ENCODE results near the gene DPEP3. TPM values are rescaled to one million over a fixed set of nuclear protein-coding genes. Genes with fewer than 3 reads are reported as not detected.

DPEP3 gene
- total RNA-seq, 1 donor from 2014 or later: not detected

DNA sequence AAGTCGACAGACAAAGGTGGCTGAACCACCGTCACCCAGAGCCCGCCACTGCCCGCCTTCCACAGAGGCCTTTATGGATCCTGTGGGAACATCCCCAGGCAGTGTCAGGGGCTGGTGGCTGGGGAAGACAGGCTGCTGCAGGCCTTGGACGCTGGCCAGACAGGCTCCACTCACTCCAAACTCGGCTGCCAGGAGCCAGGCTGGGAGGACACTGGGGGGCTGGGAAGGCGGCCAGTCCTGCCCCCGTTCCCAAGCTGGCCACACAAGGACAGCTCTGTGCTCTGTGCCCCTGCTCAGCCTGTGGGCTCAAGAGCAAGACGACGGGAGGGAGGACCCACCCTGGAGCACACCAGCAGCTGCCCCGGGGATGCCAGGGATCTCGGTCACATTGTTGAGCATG is 28.8 kb downstream of the DPEP3 start:
- no peak overlapping the region for H3K27ac Mint-ChIP-seq
- DNase-seq (ENCODE audit: extremely low spot score, unreplicated experiment): no peak
- no peaks in the 10 kb centered on the region for H3K9me3 Mint-ChIP-seq
- TF ChIP-seq, protein P1, sequence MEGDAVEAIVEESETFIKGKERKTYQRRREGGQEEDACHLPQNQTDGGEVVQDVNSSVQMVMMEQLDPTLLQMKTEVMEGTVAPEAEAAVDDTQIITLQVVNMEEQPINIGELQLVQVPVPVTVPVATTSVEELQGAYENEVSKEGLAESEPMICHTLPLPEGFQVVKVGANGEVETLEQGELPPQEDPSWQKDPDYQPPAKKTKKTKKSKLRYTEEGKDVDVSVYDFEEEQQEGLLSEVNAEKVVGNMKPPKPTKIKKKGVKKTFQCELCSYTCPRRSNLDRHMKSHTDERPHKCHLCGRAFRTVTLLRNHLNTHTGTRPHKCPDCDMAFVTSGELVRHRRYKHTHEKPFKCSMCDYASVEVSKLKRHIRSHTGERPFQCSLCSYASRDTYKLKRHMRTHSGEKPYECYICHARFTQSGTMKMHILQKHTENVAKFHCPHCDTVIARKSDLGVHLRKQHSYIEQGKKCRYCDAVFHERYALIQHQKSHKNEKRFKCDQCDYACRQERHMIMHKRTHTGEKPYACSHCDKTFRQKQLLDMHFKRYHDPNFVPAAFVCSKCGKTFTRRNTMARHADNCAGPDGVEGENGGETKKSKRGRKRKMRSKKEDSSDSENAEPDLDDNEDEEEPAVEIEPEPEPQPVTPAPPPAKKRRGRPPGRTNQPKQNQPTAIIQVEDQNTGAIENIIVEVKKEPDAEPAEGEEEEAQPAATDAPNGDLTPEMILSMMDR (conservative IDR thresholded peaks at IDR 0.05): no peak
- H3K27me3 Mint-ChIP-seq: no peaks in the 10 kb centered on the region
- H3K4me1 Mint-ChIP-seq (ENCODE audit: unreplicated experiment): no peaks in the 10 kb centered on the region
- H3K4me3 Mint-ChIP-seq: no peak overlapping the region
- no peaks in the 10 kb centered on the region for H3K36me3 Mint-ChIP-seq

DNA sequence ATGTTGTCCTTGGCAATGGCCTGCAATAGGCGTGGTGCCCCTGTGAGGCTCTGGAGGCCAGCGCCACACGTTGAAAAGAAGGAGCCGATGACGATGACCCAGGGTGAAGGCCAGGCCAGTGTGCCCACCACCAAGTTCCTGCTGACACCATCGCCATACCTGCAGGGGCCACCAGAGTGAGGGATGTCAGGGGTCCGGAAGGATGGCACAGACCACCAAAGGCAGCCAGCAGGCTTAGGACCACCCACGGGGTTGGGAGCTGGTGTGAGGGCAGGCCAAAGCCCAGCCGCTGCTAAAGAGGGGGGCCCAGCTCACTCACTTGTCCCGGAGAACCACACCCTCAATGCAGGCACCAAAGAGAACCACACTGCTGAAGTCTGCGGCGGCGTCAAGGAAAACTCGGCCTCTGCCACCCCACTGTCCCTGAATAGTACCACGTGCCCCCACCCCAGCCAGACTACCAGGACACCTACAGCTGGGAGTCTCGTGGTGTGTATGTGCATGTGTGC is 29.9 kb downstream of the DPEP3 start:
- DNase-seq (ENCODE audit: extremely low spot score, unreplicated experiment): no peak
- H3K36me3 Mint-ChIP-seq: no peaks in the 10 kb centered on the region
- TF ChIP-seq, protein P1 (conservative IDR thresholded peaks at IDR 0.05): no peak
- no peak overlapping the region for H3K27ac Mint-ChIP-seq
- no peak overlapping the region for H3K4me3 Mint-ChIP-seq
- no peaks in the 10 kb centered on the region for H3K9me3 Mint-ChIP-seq
- no peaks in the 10 kb centered on the region for H3K27me3 Mint-ChIP-seq
- no peaks in the 10 kb centered on the region for H3K4me1 Mint-ChIP-seq (ENCODE audit: unreplicated experiment)

DNA sequence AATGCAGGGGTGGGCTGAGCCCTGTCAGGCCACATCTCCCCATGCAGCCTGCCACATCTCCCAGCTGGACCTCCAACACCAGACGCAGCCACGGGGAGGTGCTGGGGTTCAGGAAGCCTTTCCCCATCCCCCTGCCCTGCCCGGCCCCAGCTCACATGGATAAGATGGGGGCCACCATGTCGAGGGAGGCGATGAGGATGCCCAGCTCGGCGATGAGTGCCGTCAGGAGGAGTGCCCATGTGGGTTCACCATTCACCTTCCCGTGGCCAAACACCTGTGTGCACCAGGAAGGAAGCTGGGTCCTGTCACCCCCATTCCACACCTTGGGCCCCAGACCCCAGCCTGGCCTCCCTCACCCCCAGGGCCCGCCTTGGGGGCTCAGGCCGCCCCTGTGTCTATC is 30.7 kb downstream of the DPEP3 start:
- Mint-ChIP-seq H3K9me3 (no peaks in the 10 kb centered on the region), H3K27ac (no peak overlapping the region), H3K36me3 (no peaks in the 10 kb centered on the region), H3K4me3 (no peak overlapping the region), H3K27me3 (no peaks in the 10 kb centered on the region), H3K4me1 (ENCODE audit: unreplicated experiment) (no peaks in the 10 kb centered on the region)
- TF ChIP-seq, protein P1 (conservative IDR thresholded peaks at IDR 0.05): no peak
- no peak for DNase-seq (ENCODE audit: extremely low spot score, unreplicated experiment)

DNA sequence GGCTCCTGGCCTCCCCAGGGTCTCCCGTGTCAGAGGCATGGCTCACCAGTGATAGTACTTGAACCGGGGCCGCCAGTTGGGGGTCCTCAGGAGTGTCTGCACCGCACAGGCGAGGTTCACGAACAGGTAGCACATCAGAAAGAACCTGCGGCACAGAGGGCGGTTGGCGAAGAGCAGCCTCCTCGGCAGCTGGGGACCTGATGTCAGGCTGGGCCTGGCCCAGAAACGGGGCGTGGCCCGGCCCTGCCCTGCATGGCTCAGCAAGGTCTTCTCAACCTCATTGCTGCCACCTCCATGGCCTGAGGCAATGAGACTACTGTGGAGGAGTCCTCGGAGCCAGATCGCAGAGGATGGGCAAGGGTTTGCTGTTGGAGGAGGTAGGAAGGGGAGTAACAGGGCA is 32.3 kb downstream of the DPEP3 start:
- no peaks in the 10 kb centered on the region for H3K4me1 Mint-ChIP-seq (ENCODE audit: unreplicated experiment)
- H3K36me3 Mint-ChIP-seq: no peaks in the 10 kb centered on the region
- no peak for DNase-seq (ENCODE audit: extremely low spot score, unreplicated experiment)
- H3K9me3 Mint-ChIP-seq: no peaks in the 10 kb centered on the region
- H3K27me3 Mint-ChIP-seq: no peaks in the 10 kb centered on the region
- no peak overlapping the region for H3K4me3 Mint-ChIP-seq
- no peak overlapping the region for H3K27ac Mint-ChIP-seq
- TF ChIP-seq, protein P1 (conservative IDR thresholded peaks at IDR 0.05): no peak

DNA sequence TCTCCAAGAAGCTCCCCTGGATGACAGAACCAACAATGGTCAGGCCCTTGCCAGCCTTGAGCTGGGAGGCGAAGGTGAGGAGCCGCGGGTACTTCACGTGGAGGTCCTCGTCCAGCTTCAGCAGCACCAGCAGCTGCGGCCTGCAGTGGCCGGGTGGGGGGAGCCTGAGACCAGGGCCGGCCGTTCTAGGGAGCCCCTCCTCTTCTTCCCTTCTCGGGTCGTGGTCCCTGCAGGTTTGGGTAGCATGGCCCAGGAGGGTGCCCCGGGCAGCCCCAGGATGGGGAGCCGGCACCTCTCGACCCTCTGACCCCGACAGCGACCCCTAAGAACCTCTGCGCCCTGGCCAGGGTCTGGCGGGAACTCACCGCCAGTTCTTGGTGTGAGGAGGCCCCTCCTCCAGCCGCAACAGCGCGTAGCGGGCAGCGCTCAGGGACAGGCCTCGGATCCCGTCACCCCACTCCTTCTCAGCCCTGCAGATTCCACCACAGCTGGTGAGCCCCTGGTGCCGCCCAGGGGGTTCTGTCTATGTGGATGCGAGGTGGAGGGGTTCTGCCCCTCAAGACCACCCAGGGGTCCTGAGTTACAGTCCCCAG is 33.2 kb downstream of the DPEP3 start:
- DNase-seq (ENCODE audit: extremely low spot score, unreplicated experiment): no peak
- H3K36me3 Mint-ChIP-seq: no peaks in the 10 kb centered on the region

More for the DNA sequence above, 33.2 kb downstream of the DPEP3 start:
- H3K9me3 Mint-ChIP-seq: no peaks in the 10 kb centered on the region
- no peaks in the 10 kb centered on the region for H3K27me3 Mint-ChIP-seq
- peaks cover 3% of the 10 kb centered on the region for H3K4me1 Mint-ChIP-seq (ENCODE audit: unreplicated experiment)
- H3K27ac Mint-ChIP-seq: no peak overlapping the region
- H3K4me3 Mint-ChIP-seq: no peak overlapping the region
- TF ChIP-seq, protein P1 (conservative IDR thresholded peaks at IDR 0.05): no peak
